Ovary (tissue), 9 donors: ENCODE results near the gene AGPAT4. TPM values are rescaled to one million over a fixed set of nuclear protein-coding genes. Genes with fewer than 3 reads are reported as not detected.

Source experiments
- DNase-seq, 5 donors: peaks; one replicate each; pipeline ENCODE4 v3.0.0-alpha.2; 2019 to 2020
- H3K27ac ChIP-seq, 2 donors: fragments of 200-600 bp; one replicate each; pipeline versions ENCODE4 v1.5.1 to v1.8.0; 2019 to 2022
- H3K27me3 ChIP-seq: fragments of 200-600 bp; one replicate; pipeline ENCODE4 v1.8.0; 2022
- H3K36me3 ChIP-seq: fragments of 200-600 bp; sonication (generic); one replicate; pipeline ENCODE4 v1.5.1; 2019
- H3K4me1 ChIP-seq: one replicate; pipeline ENCODE4 v1.8.1; 2013; ENCODE audit warnings: mild to moderate bottlenecking, moderate library complexity; ENCODE audit not compliant: insufficient read depth
- H3K4me3 ChIP-seq: fragments of 200-600 bp; sonication (generic); one replicate; pipeline ENCODE4 v1.5.1; 2017
- H3K9me3 ChIP-seq, 2 donors: fragments of 200-600 bp in 1 of 2; sonication (generic) in 1 of 2; one replicate each; pipeline versions ENCODE4 v1.5.1 to v1.8.1; 2013 to 2019; ENCODE audit warnings: mild to moderate bottlenecking in 1 of 2, moderate library complexity in 1 of 2
- EP300 ChIP-seq: sonication (generic); formaldehyde crosslinking; IDR thresholded peaks from one replicate; pipeline ENCODE4 v1.6.1; 2017; ENCODE audit warnings: antibody characterized with exemption
- POLR2A ChIP-seq: fragments of 450-650 bp; IDR thresholded peaks from one replicate; pipeline ENCODE4 v1.6.1; 2017; ENCODE audit warnings: antibody characterized with exemption, mild to moderate bottlenecking, moderate library complexity
- WGBS, 3 donors: extraction: QIAGEN DNeasy Blood & Tissue Kit in 1 of 3; methylation state at CpG; one replicate each; pipeline versions ENCODE4 v1.1.5 to v1.1.7; 2013 to 2017; 5-methylcytosine and 5-hydroxymethylcytosine counted together
- intact Hi-C, 4 donors: fragments of 100-400 bp; cut with DNase I; formaldehyde crosslinking; loops; one replicate each; pipeline versions ENCODE4 v1.11.0 to v1.15.1; 2022 to 2023
- polyA plus RNA-seq, 2 donors: library from polyadenylated mRNA; stranded (reverse); fragments of 200-250 nt in 1 of 2; fragments of 350-450 nt in 1 of 2; fragmentation: Illumina TruSeq in 1 of 2; extraction: RNeasy Lipid Tissue Mini Kit (QIAGEN cat#74804) in 1 of 2; gene quantifications; one replicate each; pipeline ENCODE4 v1.2.3, GENCODE V29; 2013 to 2014
- total RNA-seq, 7 donors: library from RNA; depleted of rRNA in 2 of 7; stranded (reverse); fragments of >200 nt in 2 of 7; fragmentation: NEBNext Ultra II Directional in 3 of 7; extraction: Animal tissue kit (Norgen Biotek cat#: 25700) in 3 of 7; gene quantifications; one replicate each; pipeline versions ENCODE4 v1.1.0 to v1.2.4, GENCODE V29; 2016 to 2023
- TF ChIP-seq, protein P1 (sequence below), 3 donors: fragments of 450-650 bp in 2 of 3; fragments of 200-600 bp in 1 of 3; IDR thresholded peaks; one replicate each; pipeline versions ENCODE4 v1.5.1 to v1.8.0; 2016 to 2022; ENCODE audit warnings: antibody characterized with exemption in 3 of 3, mild to moderate bottlenecking in 1 of 3
- donor health status: DM: no; HTN: no; CAD: no; lungs with moderate emphysema.
- donor health status: DM: no; HTN: no; CAD: no.
- donor health status: Bipolar disorder and iron deficiency.
- donor health status: DM: yes; HTN: yes; CAD: no.
- donor health status: DM: no; HTN: no; CAD: no.
- donor health status: DM: yes; HTN: yes; CAD: no.

AGPAT4 gene
- total and polyA plus RNA-seq, 9 donors, result 4.4 to 13.7 (median 8.9) TPM

DNA sequence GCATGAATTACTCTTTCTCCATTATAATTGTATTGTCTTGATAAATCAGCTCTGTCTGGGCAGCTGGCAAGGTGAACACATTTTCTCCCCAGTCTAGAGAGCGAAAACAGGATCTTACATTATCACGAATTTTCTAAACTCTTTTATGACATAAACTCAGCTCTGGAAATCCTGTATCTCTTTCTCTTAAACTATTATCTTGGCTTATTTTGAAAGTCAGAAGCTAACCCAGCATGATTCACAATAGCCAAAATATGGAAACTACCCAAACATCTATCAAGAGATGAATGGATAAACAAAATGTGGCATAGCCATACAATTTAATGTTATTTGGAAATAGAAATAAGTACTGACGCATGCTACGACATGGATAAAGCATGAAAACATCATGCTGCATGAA lies 25.9 kb upstream of the AGPAT4 start:
- intact Hi-C loops, result no loop called here
- no peak for TF ChIP-seq POLR2A
- TF ChIP-seq, protein P1, sequence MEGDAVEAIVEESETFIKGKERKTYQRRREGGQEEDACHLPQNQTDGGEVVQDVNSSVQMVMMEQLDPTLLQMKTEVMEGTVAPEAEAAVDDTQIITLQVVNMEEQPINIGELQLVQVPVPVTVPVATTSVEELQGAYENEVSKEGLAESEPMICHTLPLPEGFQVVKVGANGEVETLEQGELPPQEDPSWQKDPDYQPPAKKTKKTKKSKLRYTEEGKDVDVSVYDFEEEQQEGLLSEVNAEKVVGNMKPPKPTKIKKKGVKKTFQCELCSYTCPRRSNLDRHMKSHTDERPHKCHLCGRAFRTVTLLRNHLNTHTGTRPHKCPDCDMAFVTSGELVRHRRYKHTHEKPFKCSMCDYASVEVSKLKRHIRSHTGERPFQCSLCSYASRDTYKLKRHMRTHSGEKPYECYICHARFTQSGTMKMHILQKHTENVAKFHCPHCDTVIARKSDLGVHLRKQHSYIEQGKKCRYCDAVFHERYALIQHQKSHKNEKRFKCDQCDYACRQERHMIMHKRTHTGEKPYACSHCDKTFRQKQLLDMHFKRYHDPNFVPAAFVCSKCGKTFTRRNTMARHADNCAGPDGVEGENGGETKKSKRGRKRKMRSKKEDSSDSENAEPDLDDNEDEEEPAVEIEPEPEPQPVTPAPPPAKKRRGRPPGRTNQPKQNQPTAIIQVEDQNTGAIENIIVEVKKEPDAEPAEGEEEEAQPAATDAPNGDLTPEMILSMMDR (IDR thresholded peaks at IDR 0.05), result no peak
- no peak for TF ChIP-seq EP300
- Histone ChIP-seq H3K9me3 (no peaks in the 10 kb centered on the region), H3K27me3 (no peaks in the 10 kb centered on the region), H3K36me3 (no peaks in the 10 kb centered on the region), H3K4me3 (no peak overlapping the region), H3K4me1 (no peaks in the 10 kb centered on the region), H3K27ac (no peak overlapping the region)
- no peak for DNase-seq
- WGBS, 3 donors, result 78 to 85% (median 82%) methylated on average over 4 of the region's 4 CpGs

DNA sequence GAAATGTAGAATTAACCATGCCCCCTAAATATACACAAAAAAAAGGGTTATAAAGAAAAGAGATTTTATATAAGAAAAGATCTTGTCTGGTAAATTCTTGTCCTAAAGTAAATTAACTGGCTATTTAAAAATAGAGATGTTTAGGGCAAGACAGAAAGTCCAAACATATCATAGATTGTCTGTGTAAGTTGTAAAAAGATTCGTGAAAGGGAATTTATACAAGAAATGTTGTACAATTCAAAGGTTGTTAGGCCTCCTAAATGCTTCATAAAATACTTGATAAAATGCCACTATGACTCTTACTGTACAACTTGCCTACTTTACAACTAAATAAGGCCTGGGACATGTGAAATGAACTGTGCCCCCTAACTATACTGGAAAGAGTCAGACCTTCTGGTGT lies 21.9 kb upstream of the AGPAT4 start:
- H3K4me3 ChIP-seq, result no peak overlapping the region
- H3K9me3 ChIP-seq, result no peaks in the 10 kb centered on the region
- intact Hi-C loops, result no loop called here
- H3K27ac ChIP-seq, result no peak overlapping the region
- H3K27me3 ChIP-seq, result no peaks in the 10 kb centered on the region
- H3K36me3 ChIP-seq, result no peaks in the 10 kb centered on the region
- TF ChIP-seq, protein P1 (IDR thresholded peaks at IDR 0.05), result no peak
- TF ChIP-seq POLR2A (no peak), EP300 (no peak)
- WGBS, 3 donors, result 88 to 94% (median 93%) methylated on average over 1 of the region's 1 CpG
- no peaks in the 10 kb centered on the region for H3K4me1 ChIP-seq
- DNase-seq, result no peak

DNA sequence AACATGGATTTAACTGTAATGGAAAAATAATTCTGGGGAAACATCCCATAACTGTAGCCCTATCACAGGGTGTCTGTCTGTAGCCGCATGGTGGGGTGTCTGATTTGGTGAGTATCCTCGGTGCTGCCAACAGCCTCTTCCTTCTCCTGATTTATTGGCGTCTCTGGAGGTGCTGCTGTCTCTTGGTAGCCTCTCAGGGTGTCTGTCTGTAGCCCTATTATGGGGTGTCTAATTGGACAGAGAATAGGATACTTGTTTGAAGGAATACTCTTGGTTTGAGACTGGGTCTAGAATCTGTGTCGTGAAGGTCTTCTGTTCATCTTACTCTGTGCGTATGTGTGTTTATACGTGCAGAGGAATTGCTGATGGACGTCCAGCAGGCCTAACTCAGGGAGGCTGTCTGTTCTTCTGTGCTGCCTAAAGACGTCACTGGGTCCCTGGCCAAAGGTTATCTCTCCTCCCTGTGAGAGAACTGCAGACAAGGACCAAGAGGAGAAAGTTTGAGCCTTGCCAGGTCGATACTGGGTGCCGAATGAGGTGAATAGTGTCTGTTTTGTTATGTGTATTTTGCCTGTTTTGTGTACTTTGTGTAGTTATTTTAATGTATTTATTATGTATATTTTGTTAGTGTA lies 18.9 kb upstream of the AGPAT4 start:
- H3K36me3 ChIP-seq, result no peaks in the 10 kb centered on the region
- H3K9me3 ChIP-seq, result no peaks in the 10 kb centered on the region
- intact Hi-C loops, result no loop called here
- H3K27me3 ChIP-seq, result no peaks in the 10 kb centered on the region
- WGBS, 3 donors, result 83 to 88% (median 84%) methylated on average over 10 of the region's 10 CpGs
- no peak overlapping the region for H3K27ac ChIP-seq
- TF ChIP-seq, protein P1 (IDR thresholded peaks at IDR 0.05), result no peak
- TF ChIP-seq EP300, result no peak
- H3K4me1 ChIP-seq, result no peaks in the 10 kb centered on the region
- H3K4me3 ChIP-seq, result no peak overlapping the region
- DNase-seq, result no peak

DNA sequence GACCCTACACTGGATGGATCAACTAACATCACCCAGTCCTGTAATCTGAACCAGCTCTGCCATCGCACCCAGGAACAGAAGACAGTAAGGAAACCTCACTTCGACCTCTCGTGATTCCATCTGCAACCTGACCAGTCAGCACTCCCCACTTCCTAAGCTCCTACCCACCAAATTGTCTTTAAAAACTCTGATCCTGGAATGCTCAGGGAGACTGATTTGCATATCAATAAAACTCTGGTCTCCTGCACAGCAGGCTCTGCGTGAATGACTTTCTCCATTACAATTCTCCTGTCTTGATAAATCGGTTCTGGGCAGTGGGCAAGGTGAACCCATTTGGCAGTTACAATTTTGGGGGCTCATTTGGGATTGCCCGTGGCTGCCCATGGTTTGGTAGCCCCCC lies 18.3 kb upstream of the AGPAT4 start:
- no peak overlapping the region for H3K4me3 ChIP-seq
- TF ChIP-seq EP300 (no peak), POLR2A (no peak)
- TF ChIP-seq, protein P1 (IDR thresholded peaks at IDR 0.05), result no peak
- H3K27ac ChIP-seq, result no peak overlapping the region
- no peak for DNase-seq
- WGBS, 3 donors, result 91 to 92% (median 91%) methylated on average over 6 of the region's 6 CpGs
- H3K4me1 ChIP-seq, result no peaks in the 10 kb centered on the region
- no peaks in the 10 kb centered on the region for H3K9me3 ChIP-seq
- no peaks in the 10 kb centered on the region for H3K27me3 ChIP-seq
- intact Hi-C loops, result no loop called here
- no peaks in the 10 kb centered on the region for H3K36me3 ChIP-seq
